Measurements from ENCODE around the gene FHAD1. TPM values are rescaled to one million over a fixed set of nuclear protein-coding genes. Genes with fewer than 3 reads are reported as not detected.

The FHAD1 gene
- total RNA-seq, 1 donor = under 0.01 TPM

- DNase-seq (ENCODE audit: low read depth in 2 of 3, low spot score in 2 of 3) = no peak
Measured at GRCh38 chr1:15324869-15325335, 77.9 kb downstream of the FHAD1 start.

- peak in 1 of 3 donors; percentile 32 for DNase-seq (ENCODE audit: low read depth in 2 of 3, low spot score in 2 of 3)
Measured at GRCh38 chr1:15325375-15326085, 78.5 kb downstream of the FHAD1 start.

- DNase-seq (ENCODE audit: low read depth in 2 of 3, low spot score in 2 of 3) = no peak
Measured at GRCh38 chr1:15326691-15327588, 79.9 kb downstream of the FHAD1 start.

- peak in 2 of 3 donors; percentile 63 to 71 for DNase-seq (ENCODE audit: low read depth in 2 of 3, low spot score in 2 of 3)
Measured at GRCh38 chr1:15328351-15329103, 81.5 kb downstream of the FHAD1 start.

GRCh38 chr1:15329104-15329820 is 82.2 kb downstream of the FHAD1 start:
- DNase-seq (ENCODE audit: low read depth in 2 of 3, low spot score in 2 of 3) = peak in 2 of 3 donors; percentile 39 to 62

- no peak for DNase-seq (ENCODE audit: low read depth in 2 of 3, low spot score in 2 of 3)
Measured at GRCh38 chr1:15330028-15330427, 83.0 kb downstream of the FHAD1 start.

- no peak for DNase-seq (ENCODE audit: low read depth in 2 of 3, low spot score in 2 of 3)
Measured at GRCh38 chr1:15331180-15331579, 84.2 kb downstream of the FHAD1 start.

GRCh38 chr1:15331734-15332133 is 84.7 kb downstream of the FHAD1 start:
- DNase-seq (ENCODE audit: low read depth in 2 of 3, low spot score in 2 of 3) = no peak

GRCh38 chr1:15332525-15332924 is 85.5 kb downstream of the FHAD1 start:
- DNase-seq (ENCODE audit: low read depth in 2 of 3, low spot score in 2 of 3) = no peak

- no peak for DNase-seq (ENCODE audit: low read depth in 2 of 3, low spot score in 2 of 3)
Measured at GRCh38 chr1:15332952-15333715, 86.1 kb downstream of the FHAD1 start.

- DNase-seq (ENCODE audit: low read depth in 2 of 3, low spot score in 2 of 3) = no peak
Measured at GRCh38 chr1:15334995-15335394, 88.0 kb downstream of the FHAD1 start.

- no peak for DNase-seq (ENCODE audit: low read depth in 2 of 3, low spot score in 2 of 3)
Measured at GRCh38 chr1:15336866-15337265, 89.8 kb downstream of the FHAD1 start.

GRCh38 chr1:15337656-15338402 is 90.8 kb downstream of the FHAD1 start:
- no peak for DNase-seq (ENCODE audit: low read depth in 2 of 3, low spot score in 2 of 3)

- DNase-seq (ENCODE audit: low read depth in 2 of 3, low spot score in 2 of 3) = no peak
Measured at GRCh38 chr1:15339570-15339969, 92.5 kb downstream of the FHAD1 start.

- DNase-seq (ENCODE audit: low read depth in 2 of 3, low spot score in 2 of 3) = no peak
Measured at GRCh38 chr1:15341228-15341627, 94.2 kb downstream of the FHAD1 start.

- DNase-seq (ENCODE audit: low read depth in 2 of 3, low spot score in 2 of 3) = peak in 2 of 3 donors; percentile 54 to 68
Measured at GRCh38 chr1:15341634-15342407, 94.8 kb downstream of the FHAD1 start.

GRCh38 chr1:15342408-15342967 is 95.5 kb downstream of the FHAD1 start:
- DNase-seq (ENCODE audit: low read depth in 2 of 3, low spot score in 2 of 3) = no peak

- DNase-seq (ENCODE audit: low read depth in 2 of 3, low spot score in 2 of 3) = no peak
Measured at GRCh38 chr1:15343099-15343498, 96.1 kb downstream of the FHAD1 start.
